Measurements from ENCODE around the gene MSH5. TPM values are rescaled to one million over a fixed set of nuclear protein-coding genes. Genes with fewer than 3 reads are reported as not detected.

MSH5 gene
- total RNA-seq, 4 donors from 2014 or later = 12.6 to 60.1 (median 17.2) TPM

- H3K36me3 ChIP-seq = peaks cover 25% of the 10 kb centered on the region
- no peaks in the 10 kb centered on the region for H3K9me3 ChIP-seq
- TF ChIP-seq POLR2AphosphoS5 (IDR thresholded peaks at IDR 0.05) = no peak
- TF ChIP-seq CTCF (IDR thresholded peaks at IDR 0.05) = no peak
- TF ChIP-seq POLR2A (IDR thresholded peaks at IDR 0.05) = no peak
- no peak for TF ChIP-seq EP300 (IDR thresholded peaks at IDR 0.05)
- no peak for DNase-seq (ENCODE audit: low spot score in 2 of 2)
- H3K27ac ChIP-seq = no peak overlapping the region
- peaks cover 46% of the 10 kb centered on the region for H3K4me1 ChIP-seq
- WGBS = 87% methylated on average over 22 of the region's 25 CpGs
- H3K27me3 ChIP-seq = no peaks in the 10 kb centered on the region
- no peak overlapping the region for H3K4me3 ChIP-seq
Observed at GRCh38 chr6:31723980-31724691, 15.7 kb upstream of the MSH5 start.

- Histone ChIP-seq H3K4me3 (no peak overlapping the region), H3K27me3 (no peaks in the 10 kb centered on the region), H3K27ac (peak overlapping the region; percentile 38), H3K4me1 (peaks cover 44% of the 10 kb centered on the region), H3K36me3 (peaks cover 29% of the 10 kb centered on the region), H3K9me3 (no peaks in the 10 kb centered on the region)
- 74% methylated on average over 12 of the region's 12 CpGs for WGBS
- DNase-seq (ENCODE audit: low spot score in 2 of 2) = no peak
- TF ChIP-seq CTCF (IDR thresholded peaks at IDR 0.05) (no peak), POLR2A (IDR thresholded peaks at IDR 0.05) (no peak), POLR2AphosphoS5 (IDR thresholded peaks at IDR 0.05) (no peak), EP300 (IDR thresholded peaks at IDR 0.05) (no peak)
Observed at GRCh38 chr6:31725502-31726350, 14.1 kb upstream of the MSH5 start.

- DNase-seq (ENCODE audit: low spot score in 2 of 2) = no peak
- H3K27me3 ChIP-seq = no peaks in the 10 kb centered on the region
- H3K27ac ChIP-seq = peak overlapping the region; percentile 91
- TF ChIP-seq POLR2AphosphoS5 (IDR thresholded peaks at IDR 0.05) (no peak), CTCF (IDR thresholded peaks at IDR 0.05) (no peak), POLR2A (IDR thresholded peaks at IDR 0.05) (no peak), EP300 (IDR thresholded peaks at IDR 0.05) (no peak)
- WGBS = 73% methylated on average over 7 of the region's 7 CpGs
- H3K4me3 ChIP-seq = no peak overlapping the region
- peaks cover 46% of the 10 kb centered on the region for H3K4me1 ChIP-seq
- H3K36me3 ChIP-seq = peaks cover 44% of the 10 kb centered on the region
- H3K9me3 ChIP-seq = no peaks in the 10 kb centered on the region
Observed at GRCh38 chr6:31727034-31727716, 12.6 kb upstream of the MSH5 start.

- TF ChIP-seq POLR2A (IDR thresholded peaks at IDR 0.05) = no peak
- TF ChIP-seq EP300 (IDR thresholded peaks at IDR 0.05) = no peak
- TF ChIP-seq CTCF (IDR thresholded peaks at IDR 0.05) = no peak
- TF ChIP-seq POLR2AphosphoS5 (IDR thresholded peaks at IDR 0.05) = no peak
- no peaks in the 10 kb centered on the region for H3K9me3 ChIP-seq
- H3K4me1 ChIP-seq = peaks cover 47% of the 10 kb centered on the region
- no peaks in the 10 kb centered on the region for H3K27me3 ChIP-seq
- 65% methylated on average over 39 of the region's 41 CpGs for WGBS
- peaks cover 52% of the 10 kb centered on the region for H3K36me3 ChIP-seq
- H3K4me3 ChIP-seq = peak overlapping the region; percentile 73
- H3K27ac ChIP-seq = peak overlapping the region; percentile 91
- DNase-seq (ENCODE audit: low spot score in 2 of 2) = no peak
Observed at GRCh38 chr6:31727717-31728671, 11.8 kb upstream of the MSH5 start.
